ENCODE results near the gene TTLL11.
"Not testable (repeated sequence)": the region's sequence is repeated elsewhere in the genome, so short reads cannot be mapped to it uniquely, and the experiment has no call there.

TTLL11 gene

GRCh38 chr9:122076117-122076516 lies 17.0 kb downstream of the TTLL11 start:
- CTCF ChIA-PET, result no interaction called here
- no peak for DNase-seq (ENCODE audit: low spot score)
- TF ChIP-seq CTCF (conservative IDR thresholded peaks at IDR 0.05; ENCODE audit: low read depth), result no peak
- no peak overlapping the region for H3K27ac ChIP-seq
- POLR2A ChIA-PET (ENCODE audit: low non-redundant PET), result no interaction called here

- POLR2A ChIA-PET (ENCODE audit: low non-redundant PET), result no interaction called here
- no peak for TF ChIP-seq CTCF (conservative IDR thresholded peaks at IDR 0.05; ENCODE audit: low read depth)
- CTCF ChIA-PET, result interaction anchor here (1.6 kb wide), 1 partner anchor 24 kb away, joined by 5 read pairs; no protein-coding TSS in a partner anchor
- no peak overlapping the region for H3K27ac ChIP-seq
- DNase-seq (ENCODE audit: low spot score), result no peak
These were observed 17.7 kb downstream of the TTLL11 start for GRCh38 chr9:122075135-122076030.

- POLR2A ChIA-PET (ENCODE audit: low non-redundant PET), result no interaction called here
- DNase-seq (ENCODE audit: low spot score), result no peak
- TF ChIP-seq CTCF (conservative IDR thresholded peaks at IDR 0.05; ENCODE audit: low read depth), result no peak
- no peak overlapping the region for H3K27ac ChIP-seq
- CTCF ChIA-PET, result no interaction called here
These were observed 21.4 kb downstream of the TTLL11 start for GRCh38 chr9:122071715-122072114.

- no peak overlapping the region for H3K27ac ChIP-seq
- CTCF ChIA-PET, result no interaction called here
- POLR2A ChIA-PET (ENCODE audit: low non-redundant PET), result no interaction called here
- no peak for DNase-seq (ENCODE audit: low spot score)
- no peak for TF ChIP-seq CTCF (conservative IDR thresholded peaks at IDR 0.05; ENCODE audit: low read depth)
These were observed 22.2 kb downstream of the TTLL11 start for GRCh38 chr9:122070728-122071515.

GRCh38 chr9:122066680-122067079 lies 26.4 kb downstream of the TTLL11 start:
- CTCF ChIA-PET; DNase-seq (ENCODE audit: low spot score); H3K27ac ChIP-seq; POLR2A ChIA-PET (ENCODE audit: low non-redundant PET): not testable (repeated sequence)

GRCh38 chr9:122065923-122066629 lies 27.0 kb downstream of the TTLL11 start:
- CTCF ChIA-PET, result no interaction called here
- H3K27ac ChIP-seq, result no peak overlapping the region
- no peak for DNase-seq (ENCODE audit: low spot score)
- no peak for TF ChIP-seq CTCF (conservative IDR thresholded peaks at IDR 0.05; ENCODE audit: low read depth)
- POLR2A ChIA-PET (ENCODE audit: low non-redundant PET), result no interaction called here

Data from RWPE1 (cell line).